NCI-H460 (cell line): ENCODE results near the gene ROR1. TPM values are rescaled to one million over a fixed set of nuclear protein-coding genes. Genes with fewer than 3 reads are reported as not detected.

Experiments
- DNase-seq: peaks from one replicate; pipeline ENCODE4 v3.0.0-alpha.2; 2016; ENCODE audit warnings: low read depth; ENCODE audit errors: extremely low read depth
- total RNA-seq: library from RNA; depleted of rRNA; stranded (reverse); fragments of >200 nt; shearing (Covaris generic); gene quantifications from 2 replicates; pipeline ENCODE4 v1.2.3, GENCODE V29; 2014

ROR1 gene
- total RNA-seq, 1 experiment from 2014 or later, result 1.6 TPM

DNA sequence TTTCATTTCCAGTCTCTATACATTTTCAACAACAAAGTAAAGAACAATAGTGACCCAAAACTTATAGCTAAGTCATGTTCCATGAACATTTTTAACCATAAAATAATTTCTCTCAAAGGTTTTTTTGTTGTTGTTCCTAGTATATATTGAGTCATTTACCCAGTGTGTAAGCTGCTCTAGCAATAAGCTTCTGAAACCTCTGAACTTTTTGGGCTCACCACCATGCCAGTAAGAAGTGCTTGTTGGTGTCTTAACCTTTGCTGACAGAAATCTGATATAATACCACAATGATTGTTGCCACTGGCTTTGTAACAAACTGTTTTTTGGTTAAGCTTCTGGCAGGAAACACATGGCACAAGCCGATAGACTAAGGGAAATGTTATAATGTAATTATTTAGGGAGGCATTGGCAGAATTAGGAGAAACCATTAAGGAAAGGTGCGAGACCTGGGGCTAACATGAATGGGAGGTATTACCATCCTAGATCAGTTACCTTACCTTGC lies 377.0 kb downstream of the ROR1 start:
- no peak for DNase-seq

DNA sequence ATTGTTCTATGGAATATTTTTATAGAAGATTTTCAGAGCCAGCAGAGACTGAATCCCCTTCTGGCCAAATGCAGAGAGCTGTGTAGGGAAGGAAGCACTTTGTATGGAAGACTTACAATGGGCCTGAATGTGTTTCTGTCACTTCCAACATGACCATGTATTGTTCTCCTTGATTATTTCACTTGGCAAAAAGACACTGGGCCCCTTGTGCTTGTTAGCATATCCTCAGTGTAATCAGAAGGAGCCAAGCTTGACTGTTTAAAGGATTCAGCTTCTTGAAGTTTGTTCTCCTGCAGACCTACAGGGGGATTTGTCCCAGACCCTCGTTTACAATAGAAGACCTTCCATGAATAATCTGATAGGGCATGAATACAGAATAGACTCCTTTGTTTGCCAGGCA lies 381.5 kb downstream of the ROR1 start:
- DNase-seq, result no peak

DNA sequence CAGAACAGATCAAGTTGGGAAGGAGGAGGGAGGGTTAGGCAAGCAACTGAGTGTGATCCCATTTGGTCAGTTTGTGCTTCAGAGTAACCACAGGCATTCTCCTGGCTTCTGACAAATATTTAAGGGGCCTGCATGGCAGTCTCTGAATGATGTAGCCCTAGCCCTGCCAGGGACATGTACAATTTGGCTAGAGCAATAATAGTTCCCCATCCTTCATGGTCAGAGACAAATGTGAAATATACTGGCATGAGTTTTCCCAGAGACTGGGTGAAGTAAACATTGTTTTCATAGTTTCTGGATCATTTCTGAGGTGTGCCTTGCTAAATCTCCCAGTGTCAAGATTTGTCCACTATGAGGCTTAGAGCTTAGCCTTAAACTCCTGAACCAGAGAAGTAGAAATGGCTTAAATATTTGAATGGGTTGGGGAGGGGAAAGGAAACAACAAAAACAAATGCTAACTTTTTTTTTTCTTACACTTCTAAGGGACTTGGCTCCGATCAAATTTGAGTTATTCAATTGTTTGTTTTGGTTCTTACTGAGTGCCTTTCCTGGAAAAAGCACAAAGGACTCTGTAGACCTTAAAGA lies 387.6 kb downstream of the ROR1 start:
- DNase-seq, result no peak

DNA sequence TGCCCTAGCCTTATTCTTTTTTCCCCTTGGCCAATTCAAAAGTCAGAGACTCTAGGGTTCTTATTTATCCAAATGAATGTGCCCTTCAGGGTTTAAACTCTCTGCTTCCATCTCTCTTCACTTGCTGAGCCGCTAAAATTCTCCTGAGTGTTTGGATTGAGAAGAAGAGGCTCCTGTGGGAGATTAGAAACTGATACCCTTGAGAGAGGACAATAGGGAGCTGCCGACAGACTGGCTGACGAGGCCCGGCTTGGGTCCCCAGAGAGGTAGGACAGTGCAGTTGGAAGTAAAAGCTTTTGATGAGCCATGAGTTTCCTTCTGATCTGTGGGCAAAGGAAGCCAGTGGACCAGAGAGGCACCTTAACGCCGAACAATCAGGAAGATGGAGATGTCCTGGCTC lies 388.3 kb downstream of the ROR1 start:
- DNase-seq, result no peak

DNA sequence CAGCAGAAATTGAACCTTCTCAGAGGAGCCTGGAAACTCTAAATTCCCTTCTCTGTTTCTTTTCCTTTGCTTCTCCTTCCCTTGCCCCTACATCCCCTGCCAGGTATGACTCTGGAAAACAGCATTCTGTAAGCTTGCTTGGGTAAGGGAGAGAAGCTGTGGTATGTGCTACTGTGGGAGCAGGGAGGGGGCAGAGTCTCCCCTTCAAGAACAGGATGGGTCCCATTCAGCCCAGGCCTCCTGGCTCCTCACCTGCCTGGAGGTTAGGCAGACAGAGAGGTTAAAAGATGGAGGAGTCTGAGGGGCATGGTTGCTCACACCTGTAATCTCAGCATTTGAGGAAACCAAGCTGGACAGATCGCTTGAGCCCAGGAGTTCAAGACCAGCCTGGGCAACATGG lies 389.0 kb downstream of the ROR1 start:
- no peak for DNase-seq

DNA sequence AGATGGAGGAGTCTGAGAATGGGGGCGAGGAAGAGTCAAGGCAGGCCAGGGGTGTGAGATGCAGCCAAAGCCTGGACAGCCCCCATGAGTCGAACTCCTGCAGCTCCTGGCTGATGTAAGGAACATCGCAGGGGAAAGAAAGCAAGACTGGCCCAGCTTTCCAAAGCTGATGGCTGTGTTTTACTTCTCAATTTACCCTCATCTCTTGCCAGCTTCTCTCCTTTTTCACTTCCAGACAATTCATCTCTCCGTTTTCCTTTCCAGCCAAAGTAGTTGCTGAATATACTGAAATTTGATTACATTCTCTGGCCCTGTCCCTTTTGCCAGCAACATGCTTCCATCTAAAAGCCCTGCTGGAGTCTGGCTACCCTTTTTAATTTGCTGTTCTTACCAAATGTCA lies 389.6 kb downstream of the ROR1 start:
- DNase-seq, result no peak

DNA sequence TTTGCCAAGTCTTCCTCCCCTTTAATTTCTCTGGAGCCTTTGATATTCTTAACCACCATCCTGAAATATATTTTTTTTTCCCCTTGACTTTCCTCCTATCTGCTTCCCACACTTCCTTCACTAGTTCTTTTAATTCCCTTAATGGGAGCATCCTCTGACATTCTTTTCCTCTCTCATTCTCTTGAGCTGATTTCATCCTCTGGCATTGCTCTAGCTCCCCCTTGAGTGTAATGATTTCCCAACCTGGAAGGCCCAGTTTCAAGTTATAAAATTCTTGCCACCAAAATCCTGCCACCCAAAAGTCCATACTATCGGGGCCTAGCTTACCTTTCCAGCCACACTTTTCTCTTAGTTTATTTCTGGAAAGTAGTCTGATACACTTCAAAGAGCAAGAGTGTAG lies 390.2 kb downstream of the ROR1 start:
- no peak for DNase-seq

DNA sequence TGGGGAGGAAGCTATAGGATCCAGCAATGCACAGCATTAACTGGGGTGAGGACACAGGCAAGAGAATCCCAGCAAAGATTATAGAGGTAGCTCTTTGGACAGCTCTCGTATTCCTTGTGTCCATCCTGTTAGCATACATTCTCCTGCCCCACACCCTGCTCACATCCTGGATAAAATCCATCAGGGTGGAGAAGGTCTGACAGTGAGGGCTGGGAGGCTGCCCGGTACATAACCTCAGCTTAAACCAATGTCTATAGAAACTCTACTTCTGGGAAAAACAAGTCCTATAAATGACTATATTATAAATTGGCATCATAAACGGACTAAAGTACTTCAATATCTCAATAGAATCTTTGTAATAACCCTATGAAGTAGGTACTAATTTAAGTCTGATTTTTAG lies 392.8 kb downstream of the ROR1 start:
- DNase-seq, result no peak

DNA sequence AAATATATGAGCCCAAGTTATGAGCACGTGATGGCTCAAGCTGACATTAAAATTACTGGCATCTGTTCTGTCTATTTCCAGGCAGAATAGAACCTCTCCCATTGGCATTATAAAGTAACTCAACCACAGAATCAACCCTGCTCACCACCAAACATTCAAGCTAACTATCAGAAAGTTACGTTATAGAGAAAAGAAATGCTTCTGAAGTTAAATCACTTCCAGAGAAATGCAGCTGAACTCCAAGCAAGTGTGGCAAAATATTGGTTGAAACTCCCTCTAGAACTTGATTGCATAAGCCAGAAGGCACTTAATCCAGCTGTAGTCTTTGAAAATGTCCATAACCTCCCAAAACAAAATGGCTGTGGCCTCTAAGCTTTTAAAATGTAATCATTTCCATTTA lies 393.4 kb downstream of the ROR1 start:
- no peak for DNase-seq

DNA sequence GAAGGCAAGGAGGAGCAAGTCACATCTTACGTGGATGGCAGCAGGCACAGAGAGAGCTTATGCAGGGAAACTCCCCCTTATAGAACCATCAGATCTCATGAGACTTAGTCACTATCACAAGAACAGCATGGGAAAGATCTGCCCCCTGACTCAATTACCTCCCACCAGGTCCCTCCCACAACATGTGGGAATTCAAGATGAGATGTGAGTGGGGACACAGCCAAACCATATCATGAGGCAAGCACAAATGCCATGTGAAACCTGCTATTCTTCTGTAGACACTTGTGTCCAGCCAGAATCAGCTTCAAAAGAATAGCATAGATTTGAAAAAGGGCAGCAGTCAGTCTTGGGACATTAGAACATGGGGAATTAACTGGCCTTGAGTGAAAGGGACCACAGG lies 397.4 kb downstream of the ROR1 start:
- DNase-seq, result no peak

DNA sequence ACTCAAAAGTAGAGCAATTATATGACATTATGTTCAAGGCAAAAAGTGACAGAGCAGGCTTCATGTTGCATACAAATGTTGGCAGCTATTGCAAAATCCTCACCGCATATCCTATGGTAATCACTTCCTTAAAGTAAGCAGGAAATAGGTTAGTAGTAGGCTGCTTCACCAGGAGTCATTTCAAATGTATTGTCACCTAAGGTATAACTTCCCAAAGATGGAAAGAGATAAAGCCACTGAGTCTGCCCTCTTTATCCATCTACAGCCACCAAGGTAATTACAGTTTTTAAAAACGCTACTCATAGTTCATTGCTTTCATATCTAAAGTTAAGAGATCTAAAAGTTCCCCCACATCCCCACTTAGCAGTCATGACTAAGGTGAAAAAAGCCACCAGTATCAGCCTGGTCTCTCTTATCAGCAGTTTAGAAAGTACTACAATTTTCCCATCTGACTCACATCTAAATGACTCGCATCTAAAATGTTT lies 398.0 kb downstream of the ROR1 start:
- no peak for DNase-seq

DNA sequence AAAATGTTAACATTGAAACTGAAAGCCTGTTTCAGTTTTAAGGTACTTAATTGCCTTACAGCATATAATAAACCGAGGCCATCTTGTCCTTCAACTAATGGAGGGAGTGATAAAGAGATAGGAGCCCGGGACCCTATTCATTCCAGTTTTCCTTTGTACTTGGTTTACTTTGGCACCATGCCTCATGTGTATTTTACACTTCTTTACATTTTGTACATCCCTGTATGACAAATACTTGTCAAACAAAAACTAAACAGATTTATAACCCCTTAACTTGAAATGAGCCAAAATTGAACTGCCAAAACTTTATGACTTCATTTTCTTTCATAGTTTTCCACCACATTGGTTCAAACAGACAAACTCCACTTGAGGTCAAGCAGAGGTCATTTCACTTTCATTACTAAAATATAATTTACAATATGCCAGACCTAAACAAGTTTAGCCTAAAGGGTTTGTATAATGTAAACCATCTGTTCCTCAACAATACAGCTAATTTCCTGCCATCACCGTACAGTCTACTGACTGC lies 398.7 kb downstream of the ROR1 start:
- DNase-seq, result no peak

DNA sequence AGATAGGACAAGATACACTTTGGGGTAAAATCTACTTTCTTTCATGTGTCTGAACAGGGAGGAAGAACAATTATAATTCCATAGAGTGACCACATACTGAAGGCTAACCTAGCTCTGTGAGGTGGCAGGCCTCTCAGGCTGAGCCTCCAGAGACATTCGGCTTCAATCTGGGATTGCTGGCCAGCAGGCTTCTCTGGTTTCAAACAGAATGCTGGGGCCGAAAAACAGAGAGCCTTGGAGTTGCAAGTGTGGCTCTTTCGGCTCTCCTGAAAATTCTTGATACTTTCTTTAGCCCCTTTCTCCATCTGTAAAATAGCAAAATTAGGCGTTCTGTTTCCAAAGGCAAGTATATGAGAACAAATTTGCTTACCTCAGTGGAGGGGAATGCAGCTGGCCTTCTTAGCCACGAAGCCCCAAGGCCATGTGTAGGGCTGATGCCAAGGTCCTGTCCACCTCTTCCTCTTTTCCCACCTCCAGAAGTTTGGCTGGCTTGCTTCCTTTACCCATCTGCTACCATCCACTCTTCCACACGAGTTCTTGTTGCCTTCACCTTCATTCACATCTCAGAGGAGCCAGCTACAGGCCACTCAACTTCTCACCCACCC lies 399.6 kb downstream of the ROR1 start:
- no peak for DNase-seq

DNA sequence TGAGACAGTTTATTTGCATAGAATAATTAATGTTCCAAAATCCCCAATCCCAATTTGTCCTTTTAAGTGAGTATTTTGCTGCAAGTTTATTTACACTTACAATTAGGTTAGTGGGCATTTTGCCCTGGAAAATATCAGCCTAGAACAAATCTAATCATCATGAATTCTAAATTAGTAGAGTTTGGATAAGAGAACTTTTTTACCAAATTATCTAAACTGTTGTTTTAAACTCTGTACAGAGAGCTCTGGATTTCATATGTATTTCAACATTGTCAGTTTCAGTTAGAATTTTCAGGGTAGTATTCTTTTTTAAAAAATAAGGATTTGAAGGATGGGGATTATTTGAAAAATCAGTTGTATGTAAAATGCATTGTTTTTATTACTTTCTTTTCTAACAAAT lies 401.8 kb downstream of the ROR1 start:
- no peak for DNase-seq

DNA sequence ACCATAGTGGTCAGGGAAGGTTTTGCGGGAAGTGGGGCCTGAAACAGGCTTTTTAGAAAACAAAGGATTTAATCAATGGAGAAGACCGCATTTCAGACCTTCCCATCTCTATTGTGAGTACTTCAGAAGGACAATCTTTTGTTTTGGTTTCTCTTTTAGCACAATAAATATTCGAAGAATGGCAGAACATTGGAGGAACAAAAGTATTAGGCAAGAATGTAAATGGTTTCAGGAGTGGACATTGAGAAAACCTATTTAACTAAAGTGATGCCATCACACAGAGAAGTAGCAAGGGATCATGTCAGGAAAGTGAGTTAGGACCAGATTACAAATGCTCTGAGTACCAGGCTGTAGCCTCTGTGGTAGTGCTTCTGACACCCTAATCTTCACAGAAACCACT lies 402.8 kb downstream of the ROR1 start:
- DNase-seq, result no peak

DNA sequence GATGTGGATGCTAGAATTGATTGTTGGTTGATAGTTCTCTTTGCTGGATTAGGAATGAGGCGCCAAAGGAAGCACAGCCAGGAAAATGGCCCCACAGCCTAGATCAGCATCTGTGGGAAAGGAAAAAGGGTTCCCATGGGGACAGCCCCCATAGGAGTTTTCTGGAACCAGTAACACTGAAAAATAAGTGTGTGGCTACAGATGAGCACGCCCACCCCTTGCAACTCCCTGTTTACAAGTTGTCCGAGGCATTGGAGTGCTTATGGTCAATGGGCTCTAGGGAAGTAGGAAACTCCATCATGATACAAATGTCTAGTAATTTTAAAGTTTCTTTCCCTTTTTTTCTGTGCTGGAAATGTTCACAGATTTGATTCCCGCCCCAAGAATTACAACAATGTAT lies 405.8 kb downstream of the ROR1 start:
- DNase-seq, result no peak

DNA sequence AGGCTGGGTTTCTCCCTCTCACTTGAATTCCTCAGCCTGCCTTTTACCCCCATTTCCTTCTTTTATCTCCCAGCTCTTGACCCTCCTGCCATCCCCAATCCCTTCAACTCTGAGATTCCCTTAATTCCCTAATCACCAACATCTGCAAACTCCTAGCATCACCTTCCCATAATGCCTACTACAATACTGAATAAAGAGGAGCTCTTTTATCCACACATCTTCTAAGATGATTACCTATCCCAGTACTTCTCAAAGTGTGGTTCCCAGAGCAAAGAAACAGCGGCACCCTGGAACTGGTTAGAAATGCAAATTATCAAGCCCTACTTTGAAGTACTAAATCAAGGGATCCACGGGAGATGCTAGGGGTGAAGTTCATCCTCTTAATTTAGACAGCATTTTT lies 408.4 kb downstream of the ROR1 start:
- no peak for DNase-seq

DNA sequence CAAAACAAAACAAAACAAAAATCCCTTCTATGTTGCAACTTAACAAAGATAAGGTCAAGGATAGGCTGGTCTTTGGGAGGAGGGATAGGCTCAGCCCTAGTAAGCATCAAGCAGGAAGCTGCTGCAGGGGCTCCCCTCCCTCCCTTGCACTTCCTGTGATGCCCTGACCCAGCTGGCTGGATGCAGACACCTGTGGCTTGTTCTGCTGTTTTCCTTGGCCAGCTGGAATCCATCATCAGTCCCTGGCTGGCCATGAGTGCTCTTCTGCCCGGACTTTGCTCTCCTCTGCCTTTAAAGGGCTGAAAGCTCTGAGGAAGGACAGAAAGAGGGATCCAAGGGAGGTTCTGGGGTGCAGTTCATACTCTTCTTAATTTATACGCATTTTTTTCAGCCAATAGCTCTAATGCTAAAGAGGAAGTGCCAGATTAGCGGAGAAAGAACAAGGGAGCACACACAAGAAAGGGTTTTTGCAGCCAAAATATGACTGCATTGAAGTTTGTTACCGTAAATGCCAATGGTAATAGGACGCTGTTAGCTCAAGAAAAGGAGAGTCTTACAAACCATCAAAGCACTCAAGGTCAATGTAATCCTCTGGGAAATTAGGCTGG lies 409.7 kb downstream of the ROR1 start:
- no peak for DNase-seq

DNA sequence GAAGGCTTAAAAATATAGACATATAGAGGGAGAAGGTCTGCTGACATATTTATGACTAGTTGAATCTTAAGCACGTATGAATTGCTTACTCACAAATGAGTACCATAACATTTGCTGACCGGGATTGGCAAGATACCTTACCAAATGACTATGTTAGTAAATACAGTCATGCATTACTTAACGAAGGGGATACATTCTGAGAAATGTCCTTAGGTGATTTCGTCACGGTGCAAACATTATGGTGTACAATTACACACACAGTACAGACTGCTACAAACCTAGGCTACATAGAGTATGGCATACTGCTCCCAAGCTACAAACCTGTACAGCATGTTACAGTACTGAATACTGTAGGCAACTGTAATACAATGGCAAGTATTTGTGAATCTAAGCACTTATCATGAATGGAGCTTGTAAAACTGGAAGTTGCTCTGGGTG lies 410.2 kb downstream of the ROR1 start:
- DNase-seq, result no peak

DNA sequence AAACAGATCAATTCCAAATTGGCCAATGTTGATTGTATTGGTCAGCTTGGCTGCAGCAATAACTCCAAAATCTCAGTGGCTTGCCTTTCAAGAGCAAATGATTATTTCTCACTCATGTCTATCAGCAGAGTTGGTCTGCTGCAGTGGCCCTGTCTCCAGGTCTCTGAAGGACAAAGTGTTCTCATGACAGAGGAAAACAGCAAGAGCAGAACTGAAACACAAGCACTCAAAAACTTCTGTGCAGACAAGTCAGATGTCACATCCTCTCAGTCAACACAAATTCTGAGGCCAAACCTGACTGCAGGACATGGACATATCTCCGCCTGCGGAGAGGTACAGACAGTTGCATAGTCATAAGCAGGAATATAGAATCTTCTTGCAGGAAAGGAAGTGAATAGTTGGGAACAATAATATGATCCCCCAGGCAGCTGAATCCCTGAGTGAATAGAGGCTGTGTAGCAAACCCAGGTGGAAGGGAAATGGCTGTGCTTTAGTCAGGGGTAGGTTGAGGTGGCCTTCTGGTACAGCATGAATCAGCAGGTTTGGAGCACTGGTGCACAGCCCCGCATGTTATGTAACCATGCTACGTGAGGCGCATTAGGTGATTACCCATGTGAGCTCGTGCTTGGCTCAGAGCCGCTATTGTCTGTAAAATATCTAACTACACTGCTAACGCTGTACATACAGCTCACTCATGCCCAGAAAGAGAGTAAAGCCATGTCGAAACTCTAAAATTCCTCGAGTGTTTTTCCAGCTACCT lies 412.5 kb downstream of the ROR1 start:
- DNase-seq, result no peak

DNA sequence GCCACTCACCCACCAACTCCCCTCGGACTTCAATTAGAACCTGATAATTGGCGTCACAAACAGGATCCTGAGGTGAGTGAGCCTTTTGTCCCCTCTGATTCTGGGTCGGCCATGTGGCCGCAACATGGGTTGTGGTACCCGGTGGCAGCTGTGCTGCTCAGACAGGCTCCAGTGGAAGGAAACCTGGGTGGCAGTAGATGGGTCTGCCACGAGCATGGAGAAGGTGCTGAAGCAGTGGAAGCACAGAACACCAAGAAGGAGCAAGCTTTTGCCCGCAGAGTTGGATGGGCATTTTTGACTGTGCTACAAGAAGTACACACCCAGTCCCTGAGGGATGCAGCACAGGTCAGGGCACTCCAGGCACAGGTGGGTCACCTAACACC lies 413.1 kb downstream of the ROR1 start:
- DNase-seq, result no peak
